ENCODE data around the gene MAGI2.

Gene MAGI2

DNA sequence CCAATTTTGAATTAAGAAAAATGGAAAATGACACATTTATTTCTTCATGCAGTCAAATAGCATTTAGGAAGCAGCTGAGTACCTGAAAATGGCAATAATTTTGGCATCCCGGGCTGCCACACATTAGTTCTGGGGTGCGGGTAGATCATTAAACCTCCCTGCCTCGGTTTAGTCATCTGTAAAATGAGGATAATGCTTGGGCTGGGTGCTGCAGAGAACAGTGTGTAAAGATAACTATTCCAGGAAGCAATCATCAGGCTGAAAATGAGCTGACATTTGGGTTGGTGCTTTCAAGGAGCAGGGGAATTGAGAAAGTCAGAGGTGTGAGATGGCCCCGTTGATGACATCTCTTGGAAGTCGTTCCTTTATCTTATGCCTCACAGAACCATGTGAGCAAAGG, 887.7 kb downstream of the MAGI2 start:
- Histone ChIP-seq H3K9me3 (ENCODE audit: insufficient read depth, low read length) (no peaks in the 10 kb centered on the region), H3K4me2 (ENCODE audit: low read depth, low read length, poor library complexity, severe bottlenecking) (no peak overlapping the region), H4K20me1 (ENCODE audit: low read depth, low read length) (no peaks in the 10 kb centered on the region), H3K27ac (ENCODE audit: low read depth, low read length) (no peak overlapping the region), H3K27me3 (ENCODE audit: low read length) (no peaks in the 10 kb centered on the region), H3F3A (ENCODE audit: insufficient read depth) (no peaks in the 10 kb centered on the region), H3K9ac (ENCODE audit: low read length) (no peak overlapping the region), H3K36me3 (ENCODE audit: low read length) (no peaks in the 10 kb centered on the region), H3K79me2 (ENCODE audit: insufficient read depth, low read length) (no peaks in the 10 kb centered on the region), H3K4me3 (ENCODE audit: insufficient read depth, low read length, poor library complexity, severe bottlenecking) (no peak overlapping the region), H3K9me2 (replicated peaks; ENCODE audit: insufficient read depth, low read length) (no peaks in the 10 kb centered on the region), H2AFZ (ENCODE audit: low read depth, low read length, severe bottlenecking) (no peak overlapping the region)
- no peak for TF ChIP-seq EZH2phosphoT487 (conservative IDR thresholded peaks at IDR 0.05; ENCODE audit: low read length)
- TF ChIP-seq, protein P1, sequence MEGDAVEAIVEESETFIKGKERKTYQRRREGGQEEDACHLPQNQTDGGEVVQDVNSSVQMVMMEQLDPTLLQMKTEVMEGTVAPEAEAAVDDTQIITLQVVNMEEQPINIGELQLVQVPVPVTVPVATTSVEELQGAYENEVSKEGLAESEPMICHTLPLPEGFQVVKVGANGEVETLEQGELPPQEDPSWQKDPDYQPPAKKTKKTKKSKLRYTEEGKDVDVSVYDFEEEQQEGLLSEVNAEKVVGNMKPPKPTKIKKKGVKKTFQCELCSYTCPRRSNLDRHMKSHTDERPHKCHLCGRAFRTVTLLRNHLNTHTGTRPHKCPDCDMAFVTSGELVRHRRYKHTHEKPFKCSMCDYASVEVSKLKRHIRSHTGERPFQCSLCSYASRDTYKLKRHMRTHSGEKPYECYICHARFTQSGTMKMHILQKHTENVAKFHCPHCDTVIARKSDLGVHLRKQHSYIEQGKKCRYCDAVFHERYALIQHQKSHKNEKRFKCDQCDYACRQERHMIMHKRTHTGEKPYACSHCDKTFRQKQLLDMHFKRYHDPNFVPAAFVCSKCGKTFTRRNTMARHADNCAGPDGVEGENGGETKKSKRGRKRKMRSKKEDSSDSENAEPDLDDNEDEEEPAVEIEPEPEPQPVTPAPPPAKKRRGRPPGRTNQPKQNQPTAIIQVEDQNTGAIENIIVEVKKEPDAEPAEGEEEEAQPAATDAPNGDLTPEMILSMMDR (IDR thresholded peaks at IDR 0.05; ENCODE audit: insufficient read depth, low read length, poor library complexity, severe bottlenecking) = no peak

DNA sequence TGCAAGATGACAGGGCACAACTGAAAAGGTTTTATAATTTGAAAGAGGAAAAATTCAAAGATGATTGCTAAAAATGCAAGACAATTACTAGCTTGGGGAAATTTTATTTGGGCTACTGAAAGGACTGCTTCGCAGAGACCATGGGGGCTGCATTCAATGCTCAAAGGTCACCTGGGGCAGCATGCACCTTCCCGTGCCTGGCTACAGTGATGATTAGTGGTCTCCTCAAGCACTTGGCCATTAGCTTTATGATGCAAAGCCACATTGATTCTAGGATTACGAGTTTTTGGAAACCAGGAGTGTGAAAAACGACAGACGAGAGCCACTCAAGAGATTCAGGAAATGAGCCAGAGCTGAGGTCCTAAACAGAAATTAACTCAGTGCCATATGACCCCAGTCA, 890.3 kb downstream of the MAGI2 start:
- Histone ChIP-seq H3F3A (ENCODE audit: insufficient read depth) (no peaks in the 10 kb centered on the region), H3K27me3 (ENCODE audit: low read length) (no peaks in the 10 kb centered on the region), H3K9ac (ENCODE audit: low read length) (no peak overlapping the region), H3K4me3 (ENCODE audit: insufficient read depth, low read length, poor library complexity, severe bottlenecking) (no peak overlapping the region), H3K9me2 (replicated peaks; ENCODE audit: insufficient read depth, low read length) (no peaks in the 10 kb centered on the region), H3K4me2 (ENCODE audit: low read depth, low read length, poor library complexity, severe bottlenecking) (no peak overlapping the region), H4K20me1 (ENCODE audit: low read depth, low read length) (no peaks in the 10 kb centered on the region), H3K9me3 (ENCODE audit: insufficient read depth, low read length) (no peaks in the 10 kb centered on the region), H3K27ac (ENCODE audit: low read depth, low read length) (no peak overlapping the region), H3K36me3 (ENCODE audit: low read length) (no peaks in the 10 kb centered on the region), H3K79me2 (ENCODE audit: insufficient read depth, low read length) (no peaks in the 10 kb centered on the region), H2AFZ (ENCODE audit: low read depth, low read length, severe bottlenecking) (no peak overlapping the region)
- TF ChIP-seq, protein P1 (IDR thresholded peaks at IDR 0.05; ENCODE audit: insufficient read depth, low read length, poor library complexity, severe bottlenecking) = no peak
- TF ChIP-seq EZH2phosphoT487 (conservative IDR thresholded peaks at IDR 0.05; ENCODE audit: low read length) = no peak

GRCh38 chr7:78562191-78562590, 891.3 kb downstream of the MAGI2 start:
- no peak overlapping the region for H3K4me3 ChIP-seq (ENCODE audit: insufficient read depth, low read length, poor library complexity, severe bottlenecking)
- no peaks in the 10 kb centered on the region for H3K27me3 ChIP-seq (ENCODE audit: low read length)
- no peak for TF ChIP-seq EZH2phosphoT487 (conservative IDR thresholded peaks at IDR 0.05; ENCODE audit: low read length)
- TF ChIP-seq, protein P1 (IDR thresholded peaks at IDR 0.05; ENCODE audit: insufficient read depth, low read length, poor library complexity, severe bottlenecking) = no peak
- H3K4me2 ChIP-seq (ENCODE audit: low read depth, low read length, poor library complexity, severe bottlenecking) = no peak overlapping the region
- no peak overlapping the region for H2AFZ ChIP-seq (ENCODE audit: low read depth, low read length, severe bottlenecking)
- H3K79me2 ChIP-seq (ENCODE audit: insufficient read depth, low read length) = no peaks in the 10 kb centered on the region
- no peaks in the 10 kb centered on the region for H4K20me1 ChIP-seq (ENCODE audit: low read depth, low read length)
- no peaks in the 10 kb centered on the region for H3F3A ChIP-seq (ENCODE audit: insufficient read depth)
- no peak overlapping the region for H3K9ac ChIP-seq (ENCODE audit: low read length)
- no peak overlapping the region for H3K27ac ChIP-seq (ENCODE audit: low read depth, low read length)
- no peaks in the 10 kb centered on the region for H3K9me2 ChIP-seq (replicated peaks; ENCODE audit: insufficient read depth, low read length)
- no peaks in the 10 kb centered on the region for H3K9me3 ChIP-seq (ENCODE audit: insufficient read depth, low read length)
- no peaks in the 10 kb centered on the region for H3K36me3 ChIP-seq (ENCODE audit: low read length)
